A549 (cell line): ENCODE measurements around the gene PCDHB14. TPM values are rescaled to one million over a fixed set of nuclear protein-coding genes. Genes with fewer than 3 reads are reported as not detected.

Source experiments
- polyA plus RNA-seq, 4 experiments: library from polyadenylated mRNA; depleted of rRNA in 3 of 4; stranded (reverse); fragments of >200 nt; fragmentation: RNase III in 1 of 4; extraction: RNeasy Plus Mini Kit Qiagen cat#74134 plus additional on column Dnase treatment in 1 of 4; gene quantifications; 2 replicates in 3 of 4; 3 replicates in 1 of 4; pipeline ENCODE4 v1.2.3, GENCODE V29; 2011 to 2017

PCDHB14 gene
- polyA plus RNA-seq, 2 of the 4 experiments (the other 2 are of a cell fraction): 0.09 to 0.14 TPM

Other genes starting within 250 kb of the PCDHB14 start
Only the 30 nearest of the 36 such genes appear.
- gene PCDHB1, start 172.0 kb upstream of the PCDHB14 start, polyA plus RNA-seq (2011; rRNA removed): not detected in 2 replicates
- gene PCDHB1, start 172.0 kb upstream of the PCDHB14 start, polyA plus RNA-seq (2017; fragmentation: RNase III; extraction: RNeasy Plus Mini Kit Qiagen cat#74134 plus additional on column Dnase treatment): not detected in 3 replicates
- 4.1 and 5.0 TPM in 2 replicates for gene PCDHB2, start 128.7 kb upstream of the PCDHB14 start, polyA plus RNA-seq (2011; rRNA removed)
- 2.7 to 3.4 TPM (median 3.0 TPM) in 3 replicates for gene PCDHB2, start 128.7 kb upstream of the PCDHB14 start, polyA plus RNA-seq (2017; fragmentation: RNase III; extraction: RNeasy Plus Mini Kit Qiagen cat#74134 plus additional on column Dnase treatment)
- gene PCDHB3, start 122.9 kb upstream of the PCDHB14 start, polyA plus RNA-seq (2011; rRNA removed): 0.09 and 0.10 TPM in 2 replicates
- 0.03 to 0.06 TPM (median 0.03 TPM) in 3 replicates for gene PCDHB3, start 122.9 kb upstream of the PCDHB14 start, polyA plus RNA-seq (2017; fragmentation: RNase III; extraction: RNeasy Plus Mini Kit Qiagen cat#74134 plus additional on column Dnase treatment)
- 0.19 and 0.21 TPM in 2 replicates for gene PCDHB4, start 101.5 kb upstream of the PCDHB14 start, polyA plus RNA-seq (2011; rRNA removed)
- gene PCDHB4, start 101.5 kb upstream of the PCDHB14 start, polyA plus RNA-seq (2017; fragmentation: RNase III; extraction: RNeasy Plus Mini Kit Qiagen cat#74134 plus additional on column Dnase treatment): 0.03 to 0.07 TPM (median 0.05 TPM) in 3 replicates
- 1.6 and 2.0 TPM in 2 replicates for gene PCDHB5, start 88.1 kb upstream of the PCDHB14 start, polyA plus RNA-seq (2011; rRNA removed)
- gene PCDHB5, start 88.1 kb upstream of the PCDHB14 start, polyA plus RNA-seq (2017; fragmentation: RNase III; extraction: RNeasy Plus Mini Kit Qiagen cat#74134 plus additional on column Dnase treatment): 1.4 to 1.6 TPM (median 1.4 TPM) in 3 replicates
- gene PCDHB6, start 73.3 kb upstream of the PCDHB14 start, polyA plus RNA-seq (2011; rRNA removed): 0.98 and 1.0 TPM in 2 replicates
- gene PCDHB6, start 73.3 kb upstream of the PCDHB14 start, polyA plus RNA-seq (2017; fragmentation: RNase III; extraction: RNeasy Plus Mini Kit Qiagen cat#74134 plus additional on column Dnase treatment): 0.79 to 1.0 TPM (median 0.92 TPM) in 3 replicates
- gene PCDHB7, start 50.7 kb upstream of the PCDHB14 start, polyA plus RNA-seq (2011; rRNA removed): 0.04 and 0.08 TPM in 2 replicates
- gene PCDHB7, start 50.7 kb upstream of the PCDHB14 start, polyA plus RNA-seq (2017; fragmentation: RNase III; extraction: RNeasy Plus Mini Kit Qiagen cat#74134 plus additional on column Dnase treatment): 0.03 TPM in 2 of 3 replicates, not detected in the other
- gene PCDHB8, start 45.6 kb upstream of the PCDHB14 start, polyA plus RNA-seq (2011; rRNA removed): 0.50 and 0.52 TPM in 2 replicates
- 0.37 to 0.50 TPM (median 0.44 TPM) in 3 replicates for gene PCDHB8, start 45.6 kb upstream of the PCDHB14 start, polyA plus RNA-seq (2017; fragmentation: RNase III; extraction: RNeasy Plus Mini Kit Qiagen cat#74134 plus additional on column Dnase treatment)
- 0.13 and 0.24 TPM in 2 replicates for gene PCDHB16, start 41.0 kb upstream of the PCDHB14 start, polyA plus RNA-seq (2011; rRNA removed)
- 0.05 to 0.10 TPM (median 0.08 TPM) in 3 replicates for gene PCDHB16, start 41.0 kb upstream of the PCDHB14 start, polyA plus RNA-seq (2017; fragmentation: RNase III; extraction: RNeasy Plus Mini Kit Qiagen cat#74134 plus additional on column Dnase treatment)
- gene PCDHB9, start 36.2 kb upstream of the PCDHB14 start, polyA plus RNA-seq (2011; rRNA removed): 0.12 TPM in 1 of 2 replicates, not detected in the other
- 0.01 to 0.13 TPM (median 0.11 TPM) in 3 replicates for gene PCDHB9, start 36.2 kb upstream of the PCDHB14 start, polyA plus RNA-seq (2017; fragmentation: RNase III; extraction: RNeasy Plus Mini Kit Qiagen cat#74134 plus additional on column Dnase treatment)
- 0.03 and 0.06 TPM in 2 replicates for gene PCDHB10, start 31.0 kb upstream of the PCDHB14 start, polyA plus RNA-seq (2011; rRNA removed)
- gene PCDHB10, start 31.0 kb upstream of the PCDHB14 start, polyA plus RNA-seq (2017; fragmentation: RNase III; extraction: RNeasy Plus Mini Kit Qiagen cat#74134 plus additional on column Dnase treatment): 0.04 TPM in 1 of 3 replicates, not detected in the others
- gene PCDHB11, start 23.7 kb upstream of the PCDHB14 start, polyA plus RNA-seq (2011; rRNA removed): 0.21 and 0.22 TPM in 2 replicates
- 0.05 to 0.08 TPM (median 0.07 TPM) in 3 replicates for gene PCDHB11, start 23.7 kb upstream of the PCDHB14 start, polyA plus RNA-seq (2017; fragmentation: RNase III; extraction: RNeasy Plus Mini Kit Qiagen cat#74134 plus additional on column Dnase treatment)
- 0.05 TPM in 2 replicates for gene PCDHB12, start 14.6 kb upstream of the PCDHB14 start, polyA plus RNA-seq (2011; rRNA removed)
- gene PCDHB12, start 14.6 kb upstream of the PCDHB14 start, polyA plus RNA-seq (2017; fragmentation: RNase III; extraction: RNeasy Plus Mini Kit Qiagen cat#74134 plus additional on column Dnase treatment): not detected in 3 replicates
- gene PCDHB13, start 9.4 kb upstream of the PCDHB14 start, polyA plus RNA-seq (2011; rRNA removed): 0.19 and 0.28 TPM in 2 replicates
- 0.05 to 0.08 TPM (median 0.08 TPM) in 3 replicates for gene PCDHB13, start 9.4 kb upstream of the PCDHB14 start, polyA plus RNA-seq (2017; fragmentation: RNase III; extraction: RNeasy Plus Mini Kit Qiagen cat#74134 plus additional on column Dnase treatment)
- 0.09 and 0.13 TPM in 2 replicates for gene PCDHB15, start 22.1 kb downstream of the PCDHB14 start, polyA plus RNA-seq (2011; rRNA removed)
- 0.04 to 0.12 TPM (median 0.05 TPM) in 3 replicates for gene PCDHB15, start 22.1 kb downstream of the PCDHB14 start, polyA plus RNA-seq (2017; fragmentation: RNase III; extraction: RNeasy Plus Mini Kit Qiagen cat#74134 plus additional on column Dnase treatment)
- gene SLC25A2, start 80.7 kb downstream of the PCDHB14 start, polyA plus RNA-seq (2011; rRNA removed): 0.08 TPM in 1 of 2 replicates, not detected in the other
- not detected in 3 replicates for gene SLC25A2, start 80.7 kb downstream of the PCDHB14 start, polyA plus RNA-seq (2017; fragmentation: RNase III; extraction: RNeasy Plus Mini Kit Qiagen cat#74134 plus additional on column Dnase treatment)
- gene TAF7, start 97.4 kb downstream of the PCDHB14 start, polyA plus RNA-seq (2011; rRNA removed): 78.1 and 90.6 TPM in 2 replicates
- gene TAF7, start 97.4 kb downstream of the PCDHB14 start, polyA plus RNA-seq (2017; fragmentation: RNase III; extraction: RNeasy Plus Mini Kit Qiagen cat#74134 plus additional on column Dnase treatment): 67.3 to 72.6 TPM (median 71.3 TPM) in 3 replicates
- 0.66 and 0.71 TPM in 2 replicates for gene PCDHGA1, start 107.2 kb downstream of the PCDHB14 start, polyA plus RNA-seq (2011; rRNA removed)
- gene PCDHGA1, start 107.2 kb downstream of the PCDHB14 start, polyA plus RNA-seq (2017; fragmentation: RNase III; extraction: RNeasy Plus Mini Kit Qiagen cat#74134 plus additional on column Dnase treatment): 0.32 to 0.42 TPM (median 0.33 TPM) in 3 replicates
- gene PCDHGA2, start 115.4 kb downstream of the PCDHB14 start, polyA plus RNA-seq (2011; rRNA removed): 1.6 and 1.7 TPM in 2 replicates
- gene PCDHGA2, start 115.4 kb downstream of the PCDHB14 start, polyA plus RNA-seq (2017; fragmentation: RNase III; extraction: RNeasy Plus Mini Kit Qiagen cat#74134 plus additional on column Dnase treatment): 0.47 to 0.78 TPM (median 0.58 TPM) in 3 replicates
- 0.07 TPM in 1 of 2 replicates, not detected in the other for gene PCDHGA3, start 120.5 kb downstream of the PCDHB14 start, polyA plus RNA-seq (2011; rRNA removed)
- gene PCDHGA3, start 120.5 kb downstream of the PCDHB14 start, polyA plus RNA-seq (2017; fragmentation: RNase III; extraction: RNeasy Plus Mini Kit Qiagen cat#74134 plus additional on column Dnase treatment): not detected in 3 replicates
- gene PCDHGB1, start 126.8 kb downstream of the PCDHB14 start, polyA plus RNA-seq (2011; rRNA removed): 3.7 and 3.9 TPM in 2 replicates
- 1.3 to 1.6 TPM (median 1.5 TPM) in 3 replicates for gene PCDHGB1, start 126.8 kb downstream of the PCDHB14 start, polyA plus RNA-seq (2017; fragmentation: RNase III; extraction: RNeasy Plus Mini Kit Qiagen cat#74134 plus additional on column Dnase treatment)
- gene PCDHGA4, start 131.7 kb downstream of the PCDHB14 start, polyA plus RNA-seq (2011; rRNA removed): 0.48 and 0.61 TPM in 2 replicates
- 0.10 to 0.15 TPM (median 0.13 TPM) in 3 replicates for gene PCDHGA4, start 131.7 kb downstream of the PCDHB14 start, polyA plus RNA-seq (2017; fragmentation: RNase III; extraction: RNeasy Plus Mini Kit Qiagen cat#74134 plus additional on column Dnase treatment)
- 0.36 and 0.54 TPM in 2 replicates for gene PCDHGB2, start 136.7 kb downstream of the PCDHB14 start, polyA plus RNA-seq (2011; rRNA removed)
- 0.04 to 0.05 TPM (median 0.05 TPM) in 3 replicates for gene PCDHGB2, start 136.7 kb downstream of the PCDHB14 start, polyA plus RNA-seq (2017; fragmentation: RNase III; extraction: RNeasy Plus Mini Kit Qiagen cat#74134 plus additional on column Dnase treatment)
- 0.37 and 0.57 TPM in 2 replicates for gene PCDHGA5, start 140.8 kb downstream of the PCDHB14 start, polyA plus RNA-seq (2011; rRNA removed)
- 0.09 to 0.18 TPM (median 0.13 TPM) in 3 replicates for gene PCDHGA5, start 140.8 kb downstream of the PCDHB14 start, polyA plus RNA-seq (2017; fragmentation: RNase III; extraction: RNeasy Plus Mini Kit Qiagen cat#74134 plus additional on column Dnase treatment)
- 1.1 and 1.2 TPM in 2 replicates for gene PCDHGB3, start 146.9 kb downstream of the PCDHB14 start, polyA plus RNA-seq (2011; rRNA removed)
- gene PCDHGB3, start 146.9 kb downstream of the PCDHB14 start, polyA plus RNA-seq (2017; fragmentation: RNase III; extraction: RNeasy Plus Mini Kit Qiagen cat#74134 plus additional on column Dnase treatment): 0.16 to 0.44 TPM (median 0.28 TPM) in 3 replicates
- gene PCDHGA6, start 150.5 kb downstream of the PCDHB14 start, polyA plus RNA-seq (2011; rRNA removed): 0.98 and 1.0 TPM in 2 replicates
- gene PCDHGA6, start 150.5 kb downstream of the PCDHB14 start, polyA plus RNA-seq (2017; fragmentation: RNase III; extraction: RNeasy Plus Mini Kit Qiagen cat#74134 plus additional on column Dnase treatment): 0.22 to 0.37 TPM (median 0.23 TPM) in 3 replicates
- gene PCDHGA7, start 159.4 kb downstream of the PCDHB14 start, polyA plus RNA-seq (2011; rRNA removed): 0.95 and 1.1 TPM in 2 replicates
- 0.70 to 0.84 TPM (median 0.76 TPM) in 3 replicates for gene PCDHGA7, start 159.4 kb downstream of the PCDHB14 start, polyA plus RNA-seq (2017; fragmentation: RNase III; extraction: RNeasy Plus Mini Kit Qiagen cat#74134 plus additional on column Dnase treatment)
- 1.4 and 1.5 TPM in 2 replicates for gene PCDHGB4, start 164.4 kb downstream of the PCDHB14 start, polyA plus RNA-seq (2011; rRNA removed)
- gene PCDHGB4, start 164.4 kb downstream of the PCDHB14 start, polyA plus RNA-seq (2017; fragmentation: RNase III; extraction: RNeasy Plus Mini Kit Qiagen cat#74134 plus additional on column Dnase treatment): 0.90 to 1.6 TPM (median 1.1 TPM) in 3 replicates
- gene PCDHGA8, start 169.3 kb downstream of the PCDHB14 start, polyA plus RNA-seq (2011; rRNA removed): 0.08 and 0.11 TPM in 2 replicates
- gene PCDHGA8, start 169.3 kb downstream of the PCDHB14 start, polyA plus RNA-seq (2017; fragmentation: RNase III; extraction: RNeasy Plus Mini Kit Qiagen cat#74134 plus additional on column Dnase treatment): 0.03 to 0.04 TPM (median 0.04 TPM) in 3 replicates
- gene PCDHGB5, start 174.6 kb downstream of the PCDHB14 start, polyA plus RNA-seq (2011; rRNA removed): 2.6 and 3.2 TPM in 2 replicates
- gene PCDHGB5, start 174.6 kb downstream of the PCDHB14 start, polyA plus RNA-seq (2017; fragmentation: RNase III; extraction: RNeasy Plus Mini Kit Qiagen cat#74134 plus additional on column Dnase treatment): 1.9 to 2.8 TPM (median 2.5 TPM) in 3 replicates